Inflammatory macrophage treated with lipopolysaccharide for 4 hours (primary cell): ENCODE results near the gene UBB.

ENCODE experiments used
- DNase-seq: peaks from one replicate; pipeline ENCODE4 v3.0.0-alpha.2; 2020

UBB gene

GRCh38 chr17:16419074-16419928 is 38.4 kb downstream of the UBB start:
- peak; percentile 87 for DNase-seq

DNA sequence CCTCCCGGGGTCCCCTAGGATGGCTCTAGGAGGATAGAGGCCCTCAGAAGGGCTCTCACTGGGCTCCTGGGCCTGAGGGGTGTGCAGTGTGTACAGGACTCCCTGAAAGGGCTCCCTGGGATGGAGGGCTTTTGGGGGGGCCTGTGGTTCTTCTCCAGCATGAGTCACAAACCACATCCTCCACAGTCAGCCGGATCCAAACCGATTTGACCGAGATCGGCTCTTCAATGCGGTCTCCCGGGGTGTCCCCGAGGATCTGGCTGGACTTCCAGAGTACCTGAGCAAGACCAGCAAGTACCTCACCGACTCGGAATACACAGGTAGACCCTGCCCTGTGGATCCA is 39.0 kb downstream of the UBB start:
- no peak for DNase-seq

- no peak for DNase-seq
Observed at GRCh38 chr17:16422416-16422815, 41.5 kb downstream of the UBB start.

DNA sequence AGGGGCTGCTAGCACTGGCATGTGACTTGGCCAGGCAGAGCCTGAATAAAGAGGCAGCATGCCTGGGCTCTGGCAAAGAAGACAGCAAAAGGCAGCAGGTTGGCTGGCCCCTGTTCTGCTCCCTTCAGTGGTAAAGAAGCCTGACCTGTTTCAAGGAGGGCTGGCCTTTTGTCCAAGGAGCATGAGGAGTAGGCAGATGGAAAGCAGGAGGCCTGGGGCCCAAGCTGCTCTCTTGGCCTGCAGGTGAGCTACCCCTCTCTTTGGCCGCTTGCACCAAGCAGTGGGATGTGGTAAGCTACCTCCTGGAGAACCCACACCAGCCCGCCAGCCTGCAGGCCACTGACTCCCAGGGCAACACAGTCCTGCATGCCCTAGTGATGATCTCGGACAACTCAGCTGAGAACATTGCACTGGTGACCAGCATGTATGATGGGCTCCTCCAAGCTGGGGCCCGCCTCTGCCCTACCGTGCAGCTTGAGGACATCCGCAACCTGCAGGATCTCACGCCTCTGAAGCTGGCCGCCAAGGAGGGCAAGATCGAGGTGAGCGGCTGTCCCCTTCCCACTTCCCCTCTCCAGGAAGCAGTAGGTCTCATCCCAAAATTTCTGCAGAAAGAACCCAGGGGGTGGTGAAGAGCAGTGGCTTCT is 42.5 kb downstream of the UBB start:
- DNase-seq: no peak

DNA sequence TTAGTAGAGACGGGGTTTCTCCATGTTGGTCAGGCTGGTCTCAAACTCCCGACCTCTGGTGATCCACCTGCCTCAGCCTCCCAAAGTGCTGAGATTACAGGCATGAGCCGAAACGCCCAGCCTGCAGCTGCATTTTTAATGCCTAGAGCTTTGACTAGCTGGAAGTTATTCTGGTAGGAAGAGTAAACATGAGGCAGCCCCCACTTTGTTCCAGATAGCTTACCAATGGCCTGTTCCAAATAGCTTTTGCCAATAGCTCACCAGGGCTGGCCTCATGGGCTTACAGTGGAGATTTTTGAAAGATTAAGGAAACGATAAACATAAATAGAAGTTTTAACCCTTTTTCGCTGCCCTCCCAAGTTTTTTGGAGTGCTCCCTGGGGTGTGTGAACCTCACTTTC is 44.3 kb downstream of the UBB start:
- no peak for DNase-seq

GRCh38 chr17:16425698-16426659 is 45.1 kb downstream of the UBB start:
- DNase-seq: no peak

GRCh38 chr17:16427020-16427419 is 46.1 kb downstream of the UBB start:
- no peak for DNase-seq

DNA sequence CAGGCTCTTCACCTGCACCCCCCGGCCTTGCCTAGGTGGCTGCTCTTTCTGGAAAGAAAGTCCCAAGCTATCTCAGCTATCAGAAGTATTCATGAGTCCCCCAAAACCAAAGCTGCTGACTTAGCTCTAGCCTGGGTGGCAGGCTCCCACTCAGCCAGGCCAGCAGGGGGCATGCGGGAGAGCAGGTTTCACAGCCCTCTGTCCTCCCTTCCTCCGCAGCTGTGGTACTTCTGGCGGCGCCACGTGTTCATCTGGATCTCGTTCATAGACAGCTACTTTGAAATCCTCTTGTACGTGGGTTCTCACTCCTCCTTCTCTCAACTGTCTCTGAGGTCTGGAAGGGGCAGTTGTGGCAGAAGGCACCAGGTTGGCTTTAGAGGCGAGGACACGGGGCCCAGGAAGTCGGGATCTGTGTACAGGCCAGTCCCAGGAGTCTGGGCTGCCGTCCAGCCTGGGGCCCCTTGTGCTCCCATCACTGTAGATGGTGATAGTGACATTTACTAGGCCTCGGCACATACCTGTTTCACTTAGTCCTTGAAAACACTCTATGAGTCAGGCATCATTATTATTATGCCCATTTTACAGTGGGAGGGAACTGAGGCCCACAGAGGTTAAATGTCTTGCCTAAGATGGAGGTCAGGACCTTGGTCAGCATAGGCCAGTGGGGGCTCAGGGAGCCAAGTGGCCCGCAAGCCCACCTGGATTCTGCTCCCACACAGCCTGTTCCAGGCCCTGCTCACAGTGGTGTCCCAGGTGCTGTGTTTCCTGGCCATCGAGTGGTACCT is 47.4 kb downstream of the UBB start:
- DNase-seq: no peak

GRCh38 chr17:16429083-16429482 is 48.2 kb downstream of the UBB start:
- DNase-seq: no peak

DNA sequence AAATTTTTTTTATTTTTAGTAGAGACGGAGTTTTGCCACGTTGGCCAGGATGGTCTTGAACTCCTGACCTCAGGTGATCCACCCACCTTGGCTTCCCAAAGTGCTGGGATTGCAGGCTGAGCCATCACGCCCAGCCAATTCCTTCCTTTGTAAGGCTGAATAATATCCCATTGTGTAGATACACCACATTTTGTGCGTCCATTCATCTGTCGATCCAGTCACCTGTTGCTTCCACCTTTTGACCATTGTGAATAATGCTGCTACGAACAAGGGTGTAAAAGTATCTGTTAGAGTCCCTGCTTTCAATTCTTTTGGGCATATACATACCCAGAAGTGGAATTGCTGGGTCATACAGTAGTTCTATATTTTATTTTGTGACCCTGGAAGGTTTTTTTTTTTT is 49.8 kb downstream of the UBB start:
- DNase-seq: no peak

GRCh38 chr17:16432017-16432416 is 51.1 kb downstream of the UBB start:
- no peak for DNase-seq
